K562 (cell line): ENCODE results near the gene DIPK1B. TPM values are rescaled to one million over a fixed set of nuclear protein-coding genes. Genes with fewer than 3 reads are reported as not detected.

Source experiments
- CBFB ChIP-seq: sonication (generic); formaldehyde crosslinking; IDR thresholded peaks from 2 replicates; pipeline ENCODE4 v1.4.0; 2020; ENCODE audit warnings: mild to moderate bottlenecking, missing genetic modification reagents
- CBX1 ChIP-seq: sonication (generic); IDR thresholded peaks from 2 replicates; pipeline ENCODE4 v1.6.1; 2016; ENCODE audit warnings: antibody characterized with exemption, low read depth, mild to moderate bottlenecking
- CEBPG ChIP-seq, 3 experiments: fragments of 200-800 bp in 1 of 3; sonication (Bioruptor generic) in 1 of 3; sonication (generic) in 1 of 3; formaldehyde crosslinking in 1 of 3; IDR thresholded peaks in 2 of 3; conservative IDR thresholded peaks in 1 of 3; 2 replicates each; pipeline versions ENCODE4 v1.6.1 to v1.8.0; 2016 to 2022; ENCODE audit warnings: missing compliant biosample characterization in 2 of 3, missing genetic modification characterization in 2 of 3, mild to moderate bottlenecking in 1 of 3, missing genetic modification reagents in 1 of 3
- FOXM1 ChIP-seq, 2 experiments: fragments of 450-650 bp in 1 of 2; sonication (generic) in 1 of 2; formaldehyde crosslinking in 1 of 2; IDR thresholded peaks; 2 replicates each; pipeline versions ENCODE4 v1.6.1 to v1.9.0; 2017 to 2022; ENCODE audit warnings: low read depth in 2 of 2, mild to moderate bottlenecking in 2 of 2, missing genetic modification reagents in 1 of 2, moderate library complexity in 1 of 2
- HDAC8 ChIP-seq: fragments of 450-650 bp; IDR thresholded peaks from 2 replicates; pipeline ENCODE4 v1.6.1; 2016; ENCODE audit warnings: mild to moderate bottlenecking, missing genetic modification characterization, moderate library complexity, missing compliant biosample characterization
- HNRNPL ChIP-seq: fragments of 200-400 bp; formaldehyde crosslinking; IDR thresholded peaks from 2 replicates; pipeline ENCODE4 v1.6.1; 2017; ENCODE audit warnings: low read depth, mild to moderate bottlenecking, low read length
- NCOA4 ChIP-seq: fragments of 450-650 bp; IDR thresholded peaks from 2 replicates; pipeline ENCODE4 v1.6.1; 2018; ENCODE audit warnings: mild to moderate bottlenecking; ENCODE audit not compliant: partially characterized antibody
- NEUROD1 ChIP-seq: fragments of 150-350 bp; IDR thresholded peaks from 2 replicates; pipeline ENCODE4 v1.6.1; 2014; ENCODE audit warnings: borderline replicate concordance, low read length, low read depth; ENCODE audit not compliant: partially characterized antibody
- PHB ChIP-seq: fragments of 250-450 bp; sonication (Bioruptor Pico); IDR thresholded peaks from 2 replicates; pipeline ENCODE4 v1.5.0; 2021
- PHF20 ChIP-seq: fragments of 450-650 bp; IDR thresholded peaks from 2 replicates; pipeline ENCODE4 v1.6.1; 2018; ENCODE audit not compliant: partially characterized antibody
- RBFOX2 ChIP-seq: fragments of 200-400 bp; formaldehyde crosslinking; IDR thresholded peaks from 2 replicates; pipeline ENCODE4 v1.6.1; 2017; ENCODE audit warnings: low read depth, mild to moderate bottlenecking, low read length, moderate library complexity
- SMARCE1 ChIP-seq: fragments of 450-650 bp; IDR thresholded peaks from 2 replicates; pipeline ENCODE4 v1.7.1; 2016; ENCODE audit warnings: mild to moderate bottlenecking
- ZBTB40 ChIP-seq, 2 experiments: fragments of 450-650 bp in 1 of 2; sonication (generic) in 1 of 2; formaldehyde crosslinking in 1 of 2; IDR thresholded peaks; 2 replicates each; pipeline versions ENCODE4 v1.7.1 to v1.9.0; 2016 to 2022; ENCODE audit warnings: inconsistent platforms in 1 of 2, mild to moderate bottlenecking in 1 of 2, missing genetic modification reagents in 1 of 2
- ZFP36 ChIP-seq: fragments of 150-350 bp; IDR thresholded peaks from 2 replicates; pipeline ENCODE4 v1.6.1; 2018; ENCODE audit warnings: low read length, low read depth; ENCODE audit not compliant: partially characterized antibody
- ZNF280B ChIP-seq: fragments of 250-450 bp; sonication (Bioruptor Pico); IDR thresholded peaks from 2 replicates; pipeline ENCODE4 v1.5.1; 2021; ENCODE audit warnings: mild to moderate bottlenecking
- ZNF668 ChIP-seq: fragments of 250-450 bp; sonication (Bioruptor Pico); IDR thresholded peaks from 2 replicates; pipeline ENCODE4 v1.8.0; 2022; ENCODE audit warnings: mild to moderate bottlenecking, inconsistent platforms
- ZNF830 ChIP-seq: fragments of 250-450 bp; sonication (Bioruptor Pico); IDR thresholded peaks from 2 replicates; pipeline ENCODE4 v1.5.0; 2021; ENCODE audit warnings: mild to moderate bottlenecking
- polyA plus RNA-seq, 8 experiments: library from polyadenylated mRNA; depleted of rRNA in 4 of 8; stranded (reverse) in 5 of 8; unstranded in 3 of 8; fragments of >200 nt; fragmentation: Nextera tagmentation in 2 of 8; fragmentation: Illumina TruSeq in 1 of 8; extraction: Ambion mirVana in 2 of 8; extraction: Trizol in 1 of 8; gene quantifications; 2 replicates each; pipeline versions ENCODE4 v1.2.1 to v1.2.3, GENCODE V29; 2011 to 2014; ENCODE audit warnings: inconsistent platforms in 1 of 8, missing spikeins in 1 of 8
- total RNA-seq, 7 experiments: library from RNA; depleted of rRNA in 6 of 7; stranded (reverse); fragments of >200 nt in 6 of 7; fragmentation: Illumina TruSeq in 2 of 7; extraction: Trizol in 2 of 7; gene quantifications; 2 replicates each; pipeline versions ENCODE4 v1.2.1 to v1.2.3, GENCODE V29; 2011 to 2021; ENCODE audit warnings: low replicate concordance in 1 of 7

Gene DIPK1B
- total and polyA plus RNA-seq, 9 of the 15 experiments (the other 6 are each of a cell fraction or from before 2014, with no cell fraction given) = 0.08 to 22.3 (median 5.9) TPM

- TF ChIP-seq ZNF280B (CRISPR knock-in tag) (no peak), RBFOX2 (peak; percentile 6; the same call in 1 of the 2 replicates), NEUROD1 (no peak), NCOA4 (no peak), HDAC8 (tag) (no peak), CBX1 (0 out of 2 replicates have a peak, but pooled peaks have one; percentile 8), PHF20 (peak; percentile 14), ZBTB40 (IDR thresholded peaks at IDR 0.05) (peak; percentile 51; the same call in 1 of the 2 replicates), ZBTB40 (CRISPR knock-in tag; IDR thresholded peaks at IDR 0.05) (no peak), ZNF830 (CRISPR knock-in tag) (0 out of 2 replicates have a peak, but pooled peaks have one; percentile 86), FOXM1 (IDR thresholded peaks at IDR 0.05; ENCODE audit: low read depth) (no peak), FOXM1 (CRISPR knock-in tag; IDR thresholded peaks at IDR 0.05; ENCODE audit: low read depth) (peak; percentile 20), CEBPG (CRISPR knock-in tag; IDR thresholded peaks at IDR 0.05) (no peak), CEBPG (tag; conservative IDR thresholded peaks at IDR 0.05 in 1 of 2, IDR thresholded peaks at IDR 0.05 in 1 of 2) (no peak), CBFB (CRISPR knock-in tag) (peak; percentile 57; the same call in 1 of the 2 replicates), SMARCE1 (no peak), ZNF668 (no peak), ZFP36 (peak; percentile 35), HNRNPL (no peak), PHB (CRISPR knock-in tag) (0 out of 2 replicates have a peak, but pooled peaks have one; percentile 18)
Observed at GRCh38 chr9:136728548-136729123, 16.3 kb downstream of the DIPK1B start (continued).
